ENCODE data around the gene FNBP1L.
"Not testable (repeated sequence)": the region's sequence is repeated elsewhere in the genome, so short reads cannot be mapped to it uniquely, and the experiment has no call there.

GRCh38 chr1:93553886-93554490, 106.1 kb downstream of the FNBP1L start:
- TF ChIP-seq RAD51 (IDR thresholded peaks at IDR 0.05); CTCF (IDR thresholded peaks at IDR 0.05 in 2 of 3, conservative IDR thresholded peaks at IDR 0.05 in 1 of 3; ENCODE audit: control insufficient read depth in 2 of 3, extremely low read depth in 1 of 3, insufficient read depth in 1 of 3, low read depth in 3 of 3, low read length in 3 of 3); YY1 (IDR thresholded peaks at IDR 0.05; ENCODE audit: low read depth, low read length); POLR2A (IDR thresholded peaks at IDR 0.05; ENCODE audit: low read depth, low read length); MEF2A (IDR thresholded peaks at IDR 0.05; ENCODE audit: insufficient read depth, low read depth, low read length); SPI1 (IDR thresholded peaks at IDR 0.05; ENCODE audit: borderline replicate concordance, insufficient read depth, low read depth, low read length); EZH2 (IDR thresholded peaks at IDR 0.05; ENCODE audit: borderline replicate concordance, control insufficient read depth, low read depth, low read length); CREB1 (IDR thresholded peaks at IDR 0.05; ENCODE audit: low read depth); CEBPB (IDR thresholded peaks at IDR 0.05; ENCODE audit: borderline replicate concordance in 1 of 2, low read depth in 2 of 2, low read length in 2 of 2); TCF7 (IDR thresholded peaks at IDR 0.05; ENCODE audit: borderline replicate concordance); CHD2 (IDR thresholded peaks at IDR 0.05; ENCODE audit: borderline replicate concordance, low read depth, low read length); POLR2AphosphoS5 (IDR thresholded peaks at IDR 0.05; ENCODE audit: low read length): not testable (repeated sequence)

All from GM12878 (cell line).